Activated effector memory CD4-positive, alpha-beta T cell treated with Interleukin-2 at 50 U/mL for 16 hours (primary cell): Measurements from ENCODE around the gene AKR1C1.
"Not testable (repeated sequence)": the region's sequence is repeated elsewhere in the genome, so short reads cannot be mapped to it uniquely, and the experiment has no call there.

Experiments used
- DNase-seq: peaks from one replicate; pipeline ENCODE4 v3.0.0-alpha.2; 2020

AKR1C1 gene

DNA sequence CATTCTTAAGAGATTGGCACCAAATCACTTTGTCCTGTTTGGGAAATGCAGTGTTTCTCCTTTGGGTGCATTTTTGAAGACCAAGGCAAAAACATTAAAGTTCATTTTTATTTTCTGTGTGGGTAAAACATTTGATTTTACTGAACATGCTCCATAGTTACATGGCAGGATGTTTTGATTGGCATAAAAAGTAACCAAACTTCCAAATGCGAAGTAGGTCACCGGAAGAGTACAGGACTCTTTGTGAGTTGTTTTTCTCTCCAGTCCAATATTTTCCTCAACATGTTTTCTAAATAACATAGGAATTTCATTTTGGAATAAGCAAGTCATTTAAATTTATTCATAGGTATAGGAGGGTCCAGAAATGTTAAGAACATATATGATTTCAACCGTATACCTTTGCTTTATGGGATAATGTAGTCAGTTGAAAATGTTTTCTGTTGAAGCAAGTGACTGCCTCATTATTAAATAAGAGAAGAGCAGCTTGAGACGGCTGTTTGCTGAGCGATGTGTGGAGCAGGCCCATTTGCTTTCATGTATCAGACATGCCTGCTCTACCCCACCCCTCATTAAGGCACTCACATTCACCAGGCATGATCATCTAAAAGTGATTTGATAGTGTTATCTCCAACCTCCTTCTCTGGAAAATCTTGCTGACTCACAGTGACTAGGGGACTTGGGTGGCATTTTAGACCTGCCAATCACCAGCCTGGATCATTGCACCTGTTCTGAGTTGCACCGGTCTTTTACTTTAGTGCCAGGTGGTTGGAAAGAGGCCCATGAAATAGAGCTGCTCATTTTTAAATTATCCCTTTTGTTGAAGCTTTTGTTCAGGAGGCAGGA is 56.8 kb downstream of the AKR1C1 start:
- not testable (repeated sequence) for DNase-seq

DNA sequence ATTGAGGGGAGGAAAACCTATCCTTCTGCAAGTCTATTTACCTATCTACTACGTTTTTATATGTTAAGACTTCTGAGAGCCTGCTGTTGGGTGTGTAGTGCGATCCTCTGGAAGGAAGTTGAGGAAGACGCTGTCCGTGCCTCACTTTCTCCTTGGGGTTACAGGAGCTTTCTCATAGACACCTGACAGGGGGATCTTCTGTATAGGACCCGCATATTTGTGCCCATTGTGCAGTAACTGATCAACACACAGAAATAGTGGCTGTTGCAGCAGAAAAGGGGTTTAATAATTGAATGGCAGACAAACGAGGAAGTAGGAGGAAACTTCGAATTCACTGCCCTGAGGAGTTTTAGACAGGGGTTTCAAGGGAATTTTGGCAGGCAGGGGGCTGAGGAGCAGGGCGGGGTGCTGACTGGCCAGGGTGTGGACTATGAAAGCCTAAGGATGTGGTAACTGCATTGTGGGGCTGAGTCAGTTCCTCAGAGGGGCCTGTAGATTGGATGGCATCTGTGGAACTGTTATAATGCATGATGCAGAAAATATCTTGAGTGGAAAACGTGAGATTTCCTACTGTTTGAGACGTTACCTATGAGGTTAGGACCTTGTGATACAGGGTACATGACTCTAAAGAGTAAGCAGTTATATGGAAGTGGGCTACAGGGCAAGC is 58.5 kb downstream of the AKR1C1 start:
- DNase-seq, result not testable (repeated sequence)

DNA sequence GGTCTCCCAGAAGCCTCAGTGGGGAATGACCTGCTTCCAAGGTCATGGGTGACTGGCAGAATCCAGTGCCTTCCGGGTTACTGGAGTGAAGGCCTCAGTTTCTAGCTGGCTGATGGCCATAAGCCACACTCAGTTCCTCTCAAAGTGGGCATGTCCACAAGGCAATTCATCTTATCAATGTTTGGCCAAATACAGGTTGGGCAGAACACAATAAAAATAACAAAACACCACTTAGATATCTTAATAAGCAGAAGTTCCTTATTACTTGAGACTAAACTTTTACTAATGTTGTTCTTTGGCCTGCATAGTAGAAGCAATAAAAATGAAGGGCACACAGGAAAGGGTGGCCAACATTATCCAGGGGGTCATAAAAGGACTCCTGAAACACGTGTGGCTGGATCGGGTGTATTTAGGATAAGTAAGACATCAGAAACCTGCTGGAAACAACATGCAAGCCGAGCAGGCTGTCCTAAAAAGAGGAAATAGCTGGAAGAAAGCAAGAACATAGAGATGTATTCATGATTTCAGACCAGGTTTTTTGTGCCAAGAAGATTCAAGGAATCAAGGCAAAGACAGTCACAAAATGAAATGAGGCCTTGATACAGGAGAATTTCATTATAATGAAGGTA is 60.1 kb downstream of the AKR1C1 start:
- DNase-seq, result no peak

DNA sequence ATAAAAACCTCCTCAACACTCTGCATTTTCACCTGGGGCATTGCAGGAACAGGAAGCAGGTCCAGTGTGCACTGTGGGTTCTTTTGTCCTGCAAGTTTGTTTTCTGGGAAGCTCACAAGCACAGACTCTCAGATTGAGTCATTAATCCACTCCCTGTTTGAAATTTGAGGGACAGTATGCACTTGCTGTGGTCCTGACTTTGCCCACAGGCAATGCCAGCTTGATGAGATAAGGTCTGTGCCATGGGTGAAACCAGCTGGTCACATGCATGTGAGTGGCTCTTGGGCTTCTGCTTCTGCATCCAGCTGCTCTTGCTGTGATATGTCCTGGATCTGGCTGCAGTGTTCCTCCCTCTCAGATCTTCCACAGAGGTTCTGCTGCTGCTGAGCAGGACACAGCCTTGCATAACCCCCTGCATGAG is 62.3 kb downstream of the AKR1C1 start:
- not testable (repeated sequence) for DNase-seq

DNA sequence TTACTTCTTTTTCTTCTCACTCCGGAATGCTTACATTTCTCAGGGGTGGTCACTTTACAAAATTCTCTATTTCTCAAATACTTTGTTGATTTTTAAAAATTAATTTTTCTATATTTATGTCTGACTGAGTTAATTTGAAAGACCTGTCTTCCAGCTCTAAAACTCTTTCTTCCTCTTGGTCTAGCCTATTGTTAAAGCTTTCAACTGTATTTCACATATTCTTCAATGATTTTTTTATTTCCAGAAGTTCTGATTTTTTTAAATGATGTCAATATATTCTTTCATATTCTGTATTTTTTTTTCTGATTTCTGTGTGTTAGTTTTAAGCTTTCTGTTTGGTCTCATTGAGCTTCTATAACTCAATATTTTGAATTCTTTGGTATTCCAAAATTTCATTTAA is 67.8 kb downstream of the AKR1C1 start:
- DNase-seq, result no peak

DNA sequence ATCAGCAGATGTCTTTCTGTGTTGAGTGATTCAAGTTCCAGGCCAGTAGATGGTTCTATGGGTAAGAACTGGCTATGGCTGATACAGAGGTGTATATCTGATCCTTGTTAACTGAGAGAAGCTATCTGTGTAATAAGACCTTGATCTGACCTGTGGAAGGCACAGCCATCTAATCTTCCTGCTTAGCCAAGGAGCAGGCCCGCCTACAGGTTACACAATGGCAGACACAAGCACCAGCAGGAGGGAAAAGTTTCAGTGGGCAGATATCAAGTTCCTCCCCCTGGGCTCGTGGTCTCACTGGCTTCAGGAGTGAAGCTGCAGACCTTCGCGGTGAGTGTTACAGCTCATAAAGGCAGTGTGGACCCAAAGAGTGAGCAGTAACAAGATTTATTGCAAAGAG is 68.4 kb downstream of the AKR1C1 start:
- DNase-seq, result not testable (repeated sequence)

DNA sequence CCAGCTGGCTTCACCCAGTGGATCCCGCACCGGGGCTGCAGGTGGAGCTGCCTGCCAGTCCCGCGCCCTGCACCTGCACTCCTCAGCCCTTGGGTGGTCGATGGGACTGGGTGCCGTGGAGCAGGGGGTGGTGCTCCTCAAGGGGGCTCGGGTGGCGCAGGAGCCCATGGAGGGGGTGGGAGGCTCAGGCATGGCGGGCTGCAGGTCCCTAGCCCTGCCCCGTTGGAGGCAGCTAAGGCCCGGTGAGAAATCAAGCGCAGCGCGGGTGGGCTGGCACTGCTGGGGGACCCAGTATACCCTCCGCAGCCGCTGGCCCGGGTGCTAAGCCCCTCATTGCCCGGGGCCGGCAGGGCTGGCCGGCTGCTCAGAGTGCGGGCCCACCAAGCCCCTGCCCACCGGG is 69.2 kb downstream of the AKR1C1 start:
- DNase-seq, result not testable (repeated sequence)
